ENCODE measurements around the gene ITGBL1. TPM values are rescaled to one million over a fixed set of nuclear protein-coding genes. Genes with fewer than 3 reads are reported as not detected.

ITGBL1 gene
- total and polyA plus RNA-seq, 2 of the 4 experiments (the other 2 are of a cell fraction), result 22.2 to 24.2 TPM

GRCh38 chr13:101751488-101751887 lies 299.0 kb downstream of the ITGBL1 start:
- no peak overlapping the region for H3K9ac ChIP-seq (ENCODE audit: low read depth, low read length)
- TF ChIP-seq RFX5 (IDR thresholded peaks at IDR 0.05; ENCODE audit: low read depth, low read length) (no peak), MAFK (IDR thresholded peaks at IDR 0.05; ENCODE audit: low read depth, low read length) (0 out of 2 replicates have a peak, but pooled peaks have one; percentile 9), CEBPB (IDR thresholded peaks at IDR 0.05; ENCODE audit: low read depth, low read length) (peak; percentile 47; the same call in 1 of the 2 replicates)
- no peaks in the 10 kb centered on the region for H3K79me1 ChIP-seq (ENCODE audit: low read depth in 1 of 2, low read length in 2 of 2)
- no peak overlapping the region for H2BK120ac ChIP-seq (ENCODE audit: low read depth, low read length)
- H2AK5ac ChIP-seq (ENCODE audit: low read depth, low read length), result no peak overlapping the region
- no peaks in the 10 kb centered on the region for H3K4me1 ChIP-seq (ENCODE audit: control insufficient read depth, insufficient read depth, low read length)
- WGBS, 2 experiments (ENCODE audit: extremely low coverage in 2 of 2, insufficient read length in 1 of 2), result no CpG with 5 or more reads among the region's 3 CpGs
- no peak overlapping the region for H4K91ac ChIP-seq (ENCODE audit: insufficient read depth, low read depth, low read length)
- dilution Hi-C loops (cut with HindIII; ENCODE audit: low sequenced_read_pairs, unreplicated experiment) (no loop called here), in situ Hi-C loops (cut with MboI; ENCODE audit: low sequenced_read_pairs) (loop anchor here (10.0 kb wide), 1 partner anchor 607 kb away; no protein-coding TSS in a partner anchor), intact Hi-C loops (cut with micrococcal nuclease) (no loop called here)
- H3K36me3 ChIP-seq (ENCODE audit: control insufficient read depth, insufficient read depth, low read length), result no peaks in the 10 kb centered on the region
- no peak overlapping the region for H2AK9ac ChIP-seq (replicated peaks; ENCODE audit: low read depth, low read length, poor library complexity)
- BruUV-seq (replicated peaks), result no TSS peak
- no peak overlapping the region for H2BK20ac ChIP-seq (ENCODE audit: low read depth, low read length)
- DNase-seq (peak; percentile 77), ATAC-seq (ENCODE audit: low read depth) (peak; percentile 87)
- no peak overlapping the region for H4K5ac ChIP-seq (ENCODE audit: low read depth, low read length)
- no peak overlapping the region for H3K14ac ChIP-seq (replicated peaks; ENCODE audit: low read depth, low read length)
- no peaks in the 10 kb centered on the region for H3K9me1 ChIP-seq (ENCODE audit: insufficient read depth, low read length)
- POLR2A ChIA-PET (ENCODE audit: unreplicated experiment), result no interaction called here
- H3K4me2 ChIP-seq (ENCODE audit: low read depth, low read length), result peak overlapping the region; percentile 49; the same call in 1 of the 2 replicates
- H2BK15ac ChIP-seq (ENCODE audit: low read depth, low read length), result no peak overlapping the region
- H2AFZ ChIP-seq (replicated peaks; ENCODE audit: low read length, poor library complexity), result no peak overlapping the region
- no peak overlapping the region for H3K4ac ChIP-seq (ENCODE audit: low read depth, low read length)
- no peaks in the 10 kb centered on the region for H4K20me1 ChIP-seq (ENCODE audit: insufficient read depth, low read length)
- CTCF ChIA-PET, result no interaction called here
- H3K27ac ChIP-seq (ENCODE audit: insufficient read depth, low read length), result no peak overlapping the region
- H3K56ac ChIP-seq (ENCODE audit: extremely low read depth, insufficient read depth, low read length), result no peak overlapping the region
- no peak overlapping the region for H4K8ac ChIP-seq (ENCODE audit: low read depth in 2 of 2, low read length in 2 of 2)
- no peak overlapping the region for H3K18ac ChIP-seq (ENCODE audit: low read depth, low read length)
- H2BK5ac ChIP-seq (ENCODE audit: low read depth, low read length, poor library complexity, severe bottlenecking), result no peak overlapping the region
- H3K4me3 ChIP-seq (ENCODE audit: insufficient read depth, low read depth, low read length), result no peak overlapping the region
- no peak overlapping the region for H3K23ac ChIP-seq (ENCODE audit: low read depth, low read length)
- H3K27me3 ChIP-seq (ENCODE audit: control insufficient read depth, insufficient read depth, low read length), result no peaks in the 10 kb centered on the region
- no peaks in the 10 kb centered on the region for H3K9me3 ChIP-seq (ENCODE audit: control insufficient read depth, insufficient read depth, low read length)

Measured in IMR-90 (cell line).